GM06990 (cell line): ENCODE results near the gene GLS.
A peak's percentile ranks its signal among the peaks of the same experiment; 100 is the strongest.

Source experiments
- DNase-seq: peaks from one replicate; pipeline ENCODE4 v3.0.0-alpha.2; 2011; ENCODE audit not compliant: insufficient read length; ENCODE audit errors: extremely low read depth
- H3K27me3 ChIP-seq: replicated peaks from 2 replicates; pipeline ENCODE4 v1.6.0; 2011; ENCODE audit warnings: low read length; ENCODE audit not compliant: control insufficient read depth, insufficient read depth
- H3K36me3 ChIP-seq: 2 replicates; pipeline ENCODE4 v1.5.1; 2011; ENCODE audit warnings: low read length; ENCODE audit not compliant: control insufficient read depth, insufficient read depth
- H3K4me3 ChIP-seq: replicated peaks from 2 replicates; pipeline ENCODE4 v1.5.1; 2011; ENCODE audit warnings: low read depth, mild to moderate bottlenecking, control low read depth, low read length
- TF ChIP-seq, protein P1 (sequence below): IDR thresholded peaks from 2 replicates; pipeline ENCODE4 v1.5.1; 2011; ENCODE audit warnings: low read length, control low read depth, mild to moderate bottlenecking, inconsistent platforms; ENCODE audit not compliant: insufficient read depth, poor library complexity, severe bottlenecking

GLS gene

GRCh38 chr2:190942697-190943096 lies 62.1 kb downstream of the GLS start:
- Histone ChIP-seq H3K27me3 (no peaks in the 10 kb centered on the region), H3K4me3 (no peak overlapping the region), H3K36me3 (no peaks in the 10 kb centered on the region)
- TF ChIP-seq, protein P1, sequence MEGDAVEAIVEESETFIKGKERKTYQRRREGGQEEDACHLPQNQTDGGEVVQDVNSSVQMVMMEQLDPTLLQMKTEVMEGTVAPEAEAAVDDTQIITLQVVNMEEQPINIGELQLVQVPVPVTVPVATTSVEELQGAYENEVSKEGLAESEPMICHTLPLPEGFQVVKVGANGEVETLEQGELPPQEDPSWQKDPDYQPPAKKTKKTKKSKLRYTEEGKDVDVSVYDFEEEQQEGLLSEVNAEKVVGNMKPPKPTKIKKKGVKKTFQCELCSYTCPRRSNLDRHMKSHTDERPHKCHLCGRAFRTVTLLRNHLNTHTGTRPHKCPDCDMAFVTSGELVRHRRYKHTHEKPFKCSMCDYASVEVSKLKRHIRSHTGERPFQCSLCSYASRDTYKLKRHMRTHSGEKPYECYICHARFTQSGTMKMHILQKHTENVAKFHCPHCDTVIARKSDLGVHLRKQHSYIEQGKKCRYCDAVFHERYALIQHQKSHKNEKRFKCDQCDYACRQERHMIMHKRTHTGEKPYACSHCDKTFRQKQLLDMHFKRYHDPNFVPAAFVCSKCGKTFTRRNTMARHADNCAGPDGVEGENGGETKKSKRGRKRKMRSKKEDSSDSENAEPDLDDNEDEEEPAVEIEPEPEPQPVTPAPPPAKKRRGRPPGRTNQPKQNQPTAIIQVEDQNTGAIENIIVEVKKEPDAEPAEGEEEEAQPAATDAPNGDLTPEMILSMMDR, result no peak
- no peak for DNase-seq

DNA sequence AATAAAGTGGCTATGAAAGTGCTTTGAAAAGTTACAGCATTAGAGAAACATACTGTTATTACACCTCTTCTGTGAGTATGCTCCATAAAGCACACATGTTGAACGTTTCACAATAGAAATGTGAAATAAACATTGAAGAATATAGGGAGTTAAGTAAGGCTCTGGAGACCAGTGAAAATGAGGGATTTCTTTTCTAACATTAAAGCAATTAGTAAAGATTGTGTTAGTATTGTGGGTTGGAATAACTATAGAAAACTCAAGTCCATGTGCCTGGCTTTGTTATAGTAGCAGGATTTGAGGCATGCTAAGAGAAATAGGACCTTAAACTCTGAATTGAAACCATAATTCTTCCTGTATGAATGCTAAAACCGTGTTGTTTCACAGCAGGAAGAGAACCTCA lies 63.1 kb downstream of the GLS start:
- Histone ChIP-seq H3K4me3 (no peak overlapping the region), H3K27me3 (no peaks in the 10 kb centered on the region), H3K36me3 (no peaks in the 10 kb centered on the region)
- TF ChIP-seq, protein P1, result no peak
- DNase-seq, result no peak

GRCh38 chr2:190947141-190947540 lies 66.5 kb downstream of the GLS start:
- no peaks in the 10 kb centered on the region for H3K36me3 ChIP-seq
- H3K4me3 ChIP-seq, result no peak overlapping the region
- H3K27me3 ChIP-seq, result no peaks in the 10 kb centered on the region
- DNase-seq, result no peak
- TF ChIP-seq, protein P1, result no peak

DNA sequence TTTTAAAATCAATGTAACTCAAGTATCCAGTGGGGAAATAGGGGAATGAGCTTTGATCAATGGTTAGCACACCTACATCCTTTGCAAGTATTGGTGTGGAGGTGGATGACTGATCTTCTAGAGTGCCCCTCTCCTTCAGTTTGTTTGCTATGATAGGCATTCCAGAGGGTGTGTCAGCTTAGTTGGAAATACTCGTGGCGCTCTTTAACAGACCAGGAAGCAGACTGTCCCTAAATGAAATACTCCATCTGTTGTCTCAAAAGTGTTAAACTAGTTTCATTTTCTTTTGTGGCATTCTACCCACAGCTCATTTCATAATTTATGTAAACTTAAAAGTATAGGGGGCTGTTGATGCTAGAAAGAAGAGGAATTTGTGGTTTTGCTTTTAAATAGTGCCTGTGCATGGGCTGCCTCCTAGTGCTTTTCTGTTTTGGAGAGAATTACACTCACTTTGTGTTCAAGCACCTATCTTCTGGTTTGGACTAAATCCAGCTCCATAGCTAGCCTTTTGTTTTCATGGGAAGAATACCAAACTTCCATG lies 67.2 kb downstream of the GLS start:
- no peaks in the 10 kb centered on the region for H3K27me3 ChIP-seq
- peak; percentile 56 for DNase-seq
- TF ChIP-seq, protein P1, result peak; percentile 23
- H3K36me3 ChIP-seq, result no peaks in the 10 kb centered on the region
- no peak overlapping the region for H3K4me3 ChIP-seq

GRCh38 chr2:190948671-190949070 lies 68.0 kb downstream of the GLS start:
- no peaks in the 10 kb centered on the region for H3K36me3 ChIP-seq
- no peak overlapping the region for H3K4me3 ChIP-seq
- H3K27me3 ChIP-seq, result no peaks in the 10 kb centered on the region
- DNase-seq, result no peak
- TF ChIP-seq, protein P1, result no peak

GRCh38 chr2:190950566-190950991 lies 70.0 kb downstream of the GLS start:
- no peak for DNase-seq
- no peak overlapping the region for H3K4me3 ChIP-seq
- H3K36me3 ChIP-seq, result no peaks in the 10 kb centered on the region
- no peaks in the 10 kb centered on the region for H3K27me3 ChIP-seq
- TF ChIP-seq, protein P1, result no peak
